NCI-H510A treated with DMSO at 0.1 percent for 48 hours (cell line): ENCODE results near the gene FBXO10.
"Not testable (repeated sequence)": the region's sequence is repeated elsewhere in the genome, so short reads cannot be mapped to it uniquely, and the experiment has no call there.

ENCODE experiments used
- DNase-seq: peaks from one replicate; lab custom pipeline; 2025; lab: John Stamatoyannopoulos, UW

Gene FBXO10

GRCh38 chr9:37511016-37512010 lies 64.9 kb downstream of the FBXO10 start:
- no peak for DNase-seq

GRCh38 chr9:37510053-37510452 lies 66.1 kb downstream of the FBXO10 start:
- DNase-seq, result not testable (repeated sequence)

- DNase-seq, result no peak
Measured at GRCh38 chr9:37509536-37509935, 66.6 kb downstream of the FBXO10 start.

GRCh38 chr9:37508834-37509206 lies 67.4 kb downstream of the FBXO10 start:
- no peak for DNase-seq

GRCh38 chr9:37508135-37508833 lies 67.9 kb downstream of the FBXO10 start:
- DNase-seq, result no peak

- DNase-seq, result no peak
Measured at GRCh38 chr9:37507566-37508134, 68.5 kb downstream of the FBXO10 start.

GRCh38 chr9:37504605-37505004 lies 71.6 kb downstream of the FBXO10 start:
- no peak for DNase-seq

- no peak for DNase-seq
Measured at GRCh38 chr9:37503736-37504135, 72.4 kb downstream of the FBXO10 start.

GRCh38 chr9:37501957-37502596 lies 74.1 kb downstream of the FBXO10 start:
- DNase-seq, result no peak

- DNase-seq, result no peak
Measured at GRCh38 chr9:37499297-37499696, 76.9 kb downstream of the FBXO10 start.

- DNase-seq, result no peak
Measured at GRCh38 chr9:37498457-37498856, 77.7 kb downstream of the FBXO10 start.

- DNase-seq, result no peak
Measured at GRCh38 chr9:37497320-37497719, 78.9 kb downstream of the FBXO10 start.

- no peak for DNase-seq
Measured at GRCh38 chr9:37496020-37496419, 80.2 kb downstream of the FBXO10 start.

GRCh38 chr9:37495571-37495970 lies 80.6 kb downstream of the FBXO10 start:
- DNase-seq, result no peak

GRCh38 chr9:37491939-37492338 lies 84.2 kb downstream of the FBXO10 start:
- no peak for DNase-seq

GRCh38 chr9:37486616-37487548 lies 89.3 kb downstream of the FBXO10 start:
- DNase-seq, result peak; percentile 3

- no peak for DNase-seq
Measured at GRCh38 chr9:37486256-37486615, 89.9 kb downstream of the FBXO10 start.

GRCh38 chr9:37485389-37486255 lies 90.6 kb downstream of the FBXO10 start, which contains the start of gene POLR1E:
Gene POLR1E (plus strand): TSS chr9:37485948. CDS start chr9:37486048, 100 bp downstream.
- DNase-seq, result peak; percentile 80

- no peak for DNase-seq
Measured at GRCh38 chr9:37480759-37481158, 95.4 kb downstream of the FBXO10 start.

GRCh38 chr9:37477987-37478619 lies 98.1 kb downstream of the FBXO10 start:
- DNase-seq, result not testable (repeated sequence)
